K562 (cell line): ENCODE results near the gene IPCEF1. TPM values are rescaled to one million over a fixed set of nuclear protein-coding genes. Genes with fewer than 3 reads are reported as not detected.

Experiments used
- ATAC-seq: fragments of 200-7000 bp; cut with Tn5 transposase; 3 replicates; pipeline ENCODE4 v1.9.1; 2020; ENCODE audit warnings: moderate library complexity
- BruUV-seq: library from RNA; stranded (reverse); fragments of 400-500 nt; replicated peaks from 2 replicates; lab custom pipeline; 2021; lab: Mats Ljungman, UMichigan
- CTCF ChIA-PET: fragments of 300-600 bp; formaldehyde crosslinking; extraction: SDS; loops from one replicate; lab custom pipeline; 2021; ENCODE audit warnings: low intra/inter-chr PET ratio; lab: Yijun Ruan, JAX
- POLR2A ChIA-PET: fragments of 300-600, 350-650 bp; sonication (Branson Sonifier 250); formaldehyde crosslinking; extraction: SDS; loops from one replicate; lab custom pipeline; 2021; ENCODE audit warnings: antibody characterized with exemption, inconsistent platforms; lab: Yijun Ruan, JAX
- DNase-seq, 4 experiments: peaks; one replicate each; pipeline versions ENCODE4 v3.0.0 to v3.0.0-alpha.2; 2011 to 2018; ENCODE audit warnings: low spot score in 3 of 4, mixed read lengths in 3 of 4; ENCODE audit errors: extremely low read depth in 1 of 4
- FAIRE-seq: peaks from 2 replicates; lab custom pipeline; 2011; peaks lifted over from hg19 to GRCh38; lab: Jason Lieb, UNC
- H2AFZ ChIP-seq: 2 replicates; pipeline ENCODE4 v1.6.0; 2011; ENCODE audit warnings: low read depth, low read length, control low read depth, inconsistent platforms
- H3K27ac ChIP-seq: fragments of 200-600 bp; 3 replicates; pipeline ENCODE4 v1.8.0; 2011; ENCODE audit warnings: low read depth, mild to moderate bottlenecking, control low read depth, inconsistent platforms, low read length, moderate library complexity, mixed read lengths; ENCODE audit errors: extremely low read depth
- H3K27me3 ChIP-seq, 2 experiments: fragments of 300-600 bp in 1 of 2; 2 replicates in 1 of 2; 3 replicates in 1 of 2; pipeline versions ENCODE4 v1.6.0 to v1.8.0; 2011; ENCODE audit warnings: inconsistent platforms in 2 of 2, low read length in 2 of 2, mild to moderate bottlenecking in 1 of 2, mixed read lengths in 1 of 2, moderate library complexity in 1 of 2; ENCODE audit not compliant: control insufficient read depth in 2 of 2, insufficient read depth in 2 of 2
- H3K36me3 ChIP-seq: fragments of 300-600 bp; 3 replicates; pipeline ENCODE4 v1.8.0; 2011; ENCODE audit warnings: mild to moderate bottlenecking, low read length, inconsistent platforms; ENCODE audit not compliant: control insufficient read depth, insufficient read depth
- H3K4me1 ChIP-seq, 2 experiments: fragments of 200-600 bp in 1 of 2; replicated peaks in 1 of 2; 2 replicates in 1 of 2; 3 replicates in 1 of 2; pipeline versions ENCODE4 v1.5.1 to v1.8.0; 2011; ENCODE audit warnings: inconsistent platforms in 2 of 2, low read length in 2 of 2, mild to moderate bottlenecking in 1 of 2, mixed read lengths in 1 of 2, moderate library complexity in 1 of 2; ENCODE audit not compliant: control insufficient read depth in 2 of 2, insufficient read depth in 2 of 2
- H3K4me2 ChIP-seq: 2 replicates; pipeline ENCODE4 v1.6.1; 2011; ENCODE audit warnings: low read length, control low read depth, inconsistent platforms, mixed read lengths; ENCODE audit not compliant: insufficient read depth
- H3K4me3 ChIP-seq: fragments of 200-600 bp; sonication (generic), shearing (Covaris generic); 2 replicates; pipeline ENCODE4 v1.5.1; 2016; ENCODE audit warnings: control low read depth, inconsistent platforms
- H3K79me2 ChIP-seq: fragments of 200-600 bp; 3 replicates; pipeline ENCODE4 v1.8.0; 2011; ENCODE audit warnings: low read length, inconsistent platforms; ENCODE audit not compliant: control insufficient read depth, insufficient read depth
- H3K9ac ChIP-seq, 2 experiments: 2 replicates each; pipeline versions ENCODE4 v1.6.0 to v1.6.1; 2011; ENCODE audit warnings: low read depth in 2 of 2, low read length in 2 of 2, control low read depth in 1 of 2, inconsistent platforms in 1 of 2, mild to moderate bottlenecking in 1 of 2, mixed read lengths in 1 of 2; ENCODE audit not compliant: insufficient read depth in 1 of 2
- H3K9me1 ChIP-seq: one replicate; pipeline ENCODE4 v1.6.0; 2011; ENCODE audit warnings: inconsistent platforms, mild to moderate bottlenecking, low read length, moderate library complexity; ENCODE audit not compliant: control insufficient read depth, insufficient read depth
- H3K9me3 ChIP-seq: replicated peaks from 2 replicates; pipeline ENCODE4 v1.5.1; 2011; ENCODE audit warnings: low read depth, low read length, inconsistent platforms; ENCODE audit not compliant: control insufficient read depth, insufficient read depth
- H4K20me1 ChIP-seq: replicated peaks from 2 replicates; pipeline ENCODE4 v1.6.1; 2011; ENCODE audit warnings: low read length, inconsistent platforms, mixed read lengths; ENCODE audit not compliant: control insufficient read depth, insufficient read depth
- BRD9 ChIP-seq: fragments of 450-650 bp; IDR thresholded peaks from 2 replicates; pipeline ENCODE4 v1.6.1; 2018; ENCODE audit warnings: low read depth; ENCODE audit not compliant: partially characterized antibody
- CBFA2T2 ChIP-seq: fragments of 450-650 bp; conservative IDR thresholded peaks from 2 replicates; pipeline ENCODE4 v1.6.1; 2017; ENCODE audit warnings: mild to moderate bottlenecking
- DNMT1 ChIP-seq: fragments of 450-650 bp; IDR thresholded peaks from 2 replicates; pipeline ENCODE4 v1.6.1; 2016; ENCODE audit warnings: antibody characterized with exemption, mild to moderate bottlenecking
- KDM1A ChIP-seq, 2 experiments: fragments of 450-650 bp; IDR thresholded peaks; 2 replicates each; pipeline ENCODE4 v1.6.1; 2016; ENCODE audit warnings: mild to moderate bottlenecking in 2 of 2
- NFIC ChIP-seq: fragments of 450-650 bp; IDR thresholded peaks from 2 replicates; pipeline ENCODE4 v1.6.1; 2017; ENCODE audit warnings: mild to moderate bottlenecking, inconsistent platforms
- NR2C1 ChIP-seq, 2 experiments: fragments of 450-650 bp; IDR thresholded peaks; 2 replicates each; pipeline ENCODE4 v1.6.1; 2017; ENCODE audit warnings: mild to moderate bottlenecking in 2 of 2, antibody characterized with exemption in 1 of 2, inconsistent platforms in 1 of 2, missing compliant biosample characterization in 1 of 2, missing genetic modification characterization in 1 of 2
- SAFB ChIP-seq: fragments of 200-400 bp; formaldehyde crosslinking; IDR thresholded peaks from 2 replicates; pipeline ENCODE4 v1.6.1; 2017; ENCODE audit warnings: low read depth, low read length, borderline replicate concordance
- SMC3 ChIP-seq: conservative IDR thresholded peaks from 2 replicates; pipeline ENCODE4 v1.6.1; 2011; ENCODE audit warnings: low read depth, low read length, improper control_type of control experiment; ENCODE audit not compliant: insufficient read depth
- TEAD1 ChIP-seq, 2 experiments: fragments of 450-650 bp in 1 of 2; sonication (generic) in 1 of 2; formaldehyde crosslinking; IDR thresholded peaks; 2 replicates each; pipeline versions ENCODE4 v1.4.0 to v1.8.0; 2020 to 2022; ENCODE audit warnings: mild to moderate bottlenecking in 2 of 2, missing genetic modification reagents in 1 of 2
- YBX1 ChIP-seq: fragments of 450-650 bp; IDR thresholded peaks from 2 replicates; pipeline ENCODE4 v1.7.1; 2016; ENCODE audit warnings: mild to moderate bottlenecking
- ZNF311 ChIP-seq: fragments of 250-450 bp; sonication (Bioruptor Pico); IDR thresholded peaks from 2 replicates; pipeline ENCODE4 v1.4.0; 2020; ENCODE audit warnings: mild to moderate bottlenecking, moderate library complexity
- ZNF384 ChIP-seq: IDR thresholded peaks from 2 replicates; pipeline ENCODE4 v1.6.1; 2012; ENCODE audit warnings: low read depth, low read length, improper control_type of control experiment
- ZNF589 ChIP-seq: fragments of 200-800 bp; sonication (Bioruptor generic); IDR thresholded peaks from 2 replicates; pipeline ENCODE4 v1.6.1; 2016; ENCODE audit warnings: low read depth, missing genetic modification characterization, missing compliant biosample characterization
- WGBS: fragments of 100-300 bp; shearing (Covaris generic); methylation state at CpG from one replicate; pipeline ENCODE4 v1.1.6; 2016; ENCODE audit warnings: low coverage, mixed read lengths; ENCODE audit not compliant: insufficient coverage; ENCODE audit errors: missing lambda C conversion rate; 5-methylcytosine and 5-hydroxymethylcytosine counted together
- in situ Hi-C: fragments of 300-500 bp; cut with MboI; formaldehyde crosslinking; loops from 4 replicates; pipeline ENCODE4 v1.15.0; 2018; ENCODE audit warnings: inconsistent platforms, mixed read lengths
- intact Hi-C: fragments of 100-400 bp; cut with micrococcal nuclease; formaldehyde crosslinking; loops from 2 replicates; pipeline ENCODE4 v1.14.2; 2022
- polyA plus RNA-seq, 8 experiments: library from polyadenylated mRNA; depleted of rRNA in 4 of 8; stranded (reverse) in 5 of 8; unstranded in 3 of 8; fragments of >200 nt; fragmentation: Nextera tagmentation in 2 of 8; fragmentation: Illumina TruSeq in 1 of 8; extraction: Ambion mirVana in 2 of 8; extraction: Trizol in 1 of 8; gene quantifications; 2 replicates each; pipeline versions ENCODE4 v1.2.1 to v1.2.3, GENCODE V29; 2011 to 2014; ENCODE audit warnings: inconsistent platforms in 1 of 8, missing spikeins in 1 of 8
- total RNA-seq, 7 experiments: library from RNA; depleted of rRNA in 6 of 7; stranded (reverse); fragments of >200 nt in 6 of 7; fragmentation: Illumina TruSeq in 2 of 7; extraction: Trizol in 2 of 7; gene quantifications; 2 replicates each; pipeline versions ENCODE4 v1.2.1 to v1.2.3, GENCODE V29; 2011 to 2021; ENCODE audit warnings: low replicate concordance in 1 of 7
- TF ChIP-seq, protein P1 (sequence below): fragments of 450-650 bp; IDR thresholded peaks from 2 replicates; pipeline ENCODE4 v1.6.1; 2016; ENCODE audit warnings: missing biosample characterization, missing genetic modification characterization
- TF ChIP-seq, protein P2 (sequence below): fragments of 250-450 bp; sonication (Bioruptor Pico); IDR thresholded peaks from 2 replicates; pipeline ENCODE4 v1.5.1; 2021; ENCODE audit warnings: mild to moderate bottlenecking

Gene IPCEF1
- total and polyA plus RNA-seq, 9 of the 15 experiments (the other 6 are each of a cell fraction or from before 2014, with no cell fraction given), result 0.14 to 0.18 TPM; not detected in 7

DNA sequence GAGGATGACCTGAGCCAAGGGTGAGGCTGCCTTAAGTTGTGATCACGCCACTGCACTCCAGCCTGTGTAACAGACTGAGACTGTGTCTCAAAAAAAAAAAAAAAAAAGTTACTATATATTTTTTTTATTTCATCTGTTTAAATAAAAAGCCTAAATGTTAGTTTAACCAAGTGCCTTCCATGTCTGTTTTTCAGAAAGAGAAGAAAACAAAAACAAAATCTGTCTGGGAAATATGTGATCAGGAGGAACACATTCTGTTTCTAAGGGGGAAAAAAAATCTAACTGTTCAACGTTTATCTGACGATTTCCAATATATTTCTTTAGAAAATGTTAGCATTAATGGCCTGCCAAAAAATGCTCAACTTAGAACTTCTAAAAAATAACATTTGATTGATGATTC is 147.0 kb downstream of the IPCEF1 start:
- Histone ChIP-seq H3K9me3 (no peaks in the 10 kb centered on the region), H4K20me1 (no peaks in the 10 kb centered on the region), H3K27me3 (no peaks in the 10 kb centered on the region), H3K9me1 (no peaks in the 10 kb centered on the region), H3K9ac (no peak overlapping the region), H3K79me2 (no peaks in the 10 kb centered on the region), H3K4me2 (no peak overlapping the region), H3K27ac (no peak overlapping the region), H3K36me3 (no peaks in the 10 kb centered on the region), H2AFZ (no peak overlapping the region), H3K4me3 (no peak overlapping the region), H3K4me1 (no peaks in the 10 kb centered on the region)
- CTCF ChIA-PET, result no interaction called here
- no peak for TF ChIP-seq TEAD1 (CRISPR knock-in tag; IDR thresholded peaks at IDR 0.05)
- BruUV-seq, result no TSS peak
- intact Hi-C loops (no loop called here), in situ Hi-C loops (no loop called here)
- POLR2A ChIA-PET, result no interaction called here
- ATAC-seq (no peak), FAIRE-seq (no peak), DNase-seq (no peak)
- 7% methylated on average over 3 of the region's 3 CpGs for WGBS

DNA sequence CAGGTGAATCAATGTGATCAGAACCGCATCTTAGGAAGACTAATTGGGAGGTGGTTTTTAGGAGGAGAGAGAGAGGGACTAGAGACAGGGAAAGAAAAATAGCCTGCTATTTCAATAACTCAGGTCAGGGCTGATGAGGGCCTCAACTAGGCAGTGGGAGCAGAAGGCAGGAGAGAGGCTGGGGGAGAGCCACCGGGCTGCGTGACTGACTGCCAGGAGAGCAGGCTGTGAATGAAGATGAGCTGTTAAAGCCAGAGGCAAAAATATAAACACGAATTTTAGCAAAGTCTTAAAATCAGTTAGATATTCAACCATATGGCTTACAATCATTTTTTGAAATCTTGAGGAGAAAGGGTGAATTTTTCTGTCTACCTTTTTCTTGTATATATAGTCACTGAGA is 149.6 kb downstream of the IPCEF1 start:
- no peak overlapping the region for H3K4me2 ChIP-seq
- no peaks in the 10 kb centered on the region for H3K9me3 ChIP-seq
- H2AFZ ChIP-seq, result no peak overlapping the region
- H4K20me1 ChIP-seq, result no peaks in the 10 kb centered on the region
- H3K27me3 ChIP-seq, result no peaks in the 10 kb centered on the region
- no peak overlapping the region for H3K4me3 ChIP-seq
- no peak overlapping the region for H3K9ac ChIP-seq
- H3K27ac ChIP-seq, result no peak overlapping the region
- H3K79me2 ChIP-seq, result no peaks in the 10 kb centered on the region
- ATAC-seq (no peak), DNase-seq (no peak), FAIRE-seq (no peak)
- no peaks in the 10 kb centered on the region for H3K9me1 ChIP-seq
- in situ Hi-C loops (no loop called here), intact Hi-C loops (no loop called here)
- 4% methylated on average over 4 of the region's 4 CpGs for WGBS
- no peak for TF ChIP-seq ZNF384
- TF ChIP-seq BRD9, result no peak
- TF ChIP-seq, protein P1, sequence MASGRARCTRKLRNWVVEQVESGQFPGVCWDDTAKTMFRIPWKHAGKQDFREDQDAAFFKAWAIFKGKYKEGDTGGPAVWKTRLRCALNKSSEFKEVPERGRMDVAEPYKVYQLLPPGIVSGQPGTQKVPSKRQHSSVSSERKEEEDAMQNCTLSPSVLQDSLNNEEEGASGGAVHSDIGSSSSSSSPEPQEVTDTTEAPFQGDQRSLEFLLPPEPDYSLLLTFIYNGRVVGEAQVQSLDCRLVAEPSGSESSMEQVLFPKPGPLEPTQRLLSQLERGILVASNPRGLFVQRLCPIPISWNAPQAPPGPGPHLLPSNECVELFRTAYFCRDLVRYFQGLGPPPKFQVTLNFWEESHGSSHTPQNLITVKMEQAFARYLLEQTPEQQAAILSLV (tag), result no peak
- TF ChIP-seq CBFA2T2, result no peak
- TF ChIP-seq YBX1, result no peak
- TF ChIP-seq ZNF589 (CRISPR knock-in tag), result no peak
- TF ChIP-seq SAFB, result no peak
- TF ChIP-seq KDM1A (IDR thresholded peaks at IDR 0.05), result no peak
- no peak for TF ChIP-seq SMC3
- no peak for TF ChIP-seq ZNF311
- no peak for TF ChIP-seq NFIC
- TF ChIP-seq, protein P2, sequence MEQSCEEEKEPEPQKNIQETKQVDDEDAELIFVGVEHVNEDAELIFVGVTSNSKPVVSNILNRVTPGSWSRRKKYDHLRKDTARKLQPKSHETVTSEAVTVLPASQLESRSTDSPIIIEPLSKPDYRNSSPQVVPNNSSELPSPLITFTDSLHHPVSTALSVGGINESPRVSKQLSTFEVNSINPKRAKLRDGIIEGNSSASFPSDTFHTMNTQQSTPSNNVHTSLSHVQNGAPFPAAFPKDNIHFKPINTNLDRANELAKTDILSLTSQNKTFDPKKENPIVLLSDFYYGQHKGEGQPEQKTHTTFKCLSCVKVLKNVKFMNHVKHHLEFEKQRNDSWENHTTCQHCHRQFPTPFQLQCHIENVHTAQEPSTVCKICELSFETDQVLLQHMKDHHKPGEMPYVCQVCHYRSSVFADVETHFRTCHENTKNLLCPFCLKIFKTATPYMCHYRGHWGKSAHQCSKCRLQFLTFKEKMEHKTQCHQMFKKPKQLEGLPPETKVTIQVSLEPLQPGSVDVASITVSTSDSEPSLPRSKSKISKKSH (CRISPR knock-in tag), result no peak
- no peak for TF ChIP-seq NR2C1 (IDR thresholded peaks at IDR 0.05)
- no peak for TF ChIP-seq NR2C1 (tag; IDR thresholded peaks at IDR 0.05)
- no peak for TF ChIP-seq DNMT1
- H3K36me3 ChIP-seq, result no peaks in the 10 kb centered on the region
- ChIA-PET CTCF (no interaction called here), POLR2A (no interaction called here)
- no TSS peak for BruUV-seq
- H3K4me1 ChIP-seq, result no peaks in the 10 kb centered on the region
